HFF-Myc (cell line): Measurements from ENCODE around the gene NEDD9.

ENCODE experiments used
- DNase-seq: peaks from one replicate; pipeline ENCODE4 v3.0.0-alpha.2; 2011; ENCODE audit warnings: low read depth; ENCODE audit errors: extremely low read depth
- H3K4me3 ChIP-seq: replicated peaks from 2 replicates; pipeline ENCODE4 v1.5.1; 2011; ENCODE audit warnings: low read depth, mild to moderate bottlenecking, control low read depth, low read length
- TF ChIP-seq, protein P1 (sequence below): IDR thresholded peaks from 2 replicates; pipeline ENCODE4 v1.5.1; 2012; ENCODE audit warnings: mild to moderate bottlenecking, low read depth, low read length, control low read depth; ENCODE audit errors: missing control alignments

NEDD9 gene

DNA sequence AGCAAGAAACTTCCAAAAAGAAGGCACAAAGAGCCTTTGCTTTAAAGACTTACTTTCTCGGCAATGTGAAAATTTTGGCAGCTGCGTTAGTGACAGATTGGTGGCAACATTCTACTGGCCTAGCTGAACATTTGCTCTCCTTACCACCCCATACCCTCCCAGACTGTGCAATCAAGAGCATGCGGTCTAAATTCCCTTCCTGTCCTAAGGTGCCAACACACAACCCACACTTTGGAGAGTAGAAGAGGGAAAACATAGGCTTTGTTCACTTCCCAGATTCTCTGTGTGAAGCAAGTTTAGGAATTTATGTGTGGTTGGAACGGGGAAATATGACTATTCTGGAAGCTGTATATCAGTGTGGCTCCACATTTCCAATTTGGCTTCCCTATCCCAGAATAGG is 29.8 kb upstream of the NEDD9 start:
- TF ChIP-seq, protein P1, sequence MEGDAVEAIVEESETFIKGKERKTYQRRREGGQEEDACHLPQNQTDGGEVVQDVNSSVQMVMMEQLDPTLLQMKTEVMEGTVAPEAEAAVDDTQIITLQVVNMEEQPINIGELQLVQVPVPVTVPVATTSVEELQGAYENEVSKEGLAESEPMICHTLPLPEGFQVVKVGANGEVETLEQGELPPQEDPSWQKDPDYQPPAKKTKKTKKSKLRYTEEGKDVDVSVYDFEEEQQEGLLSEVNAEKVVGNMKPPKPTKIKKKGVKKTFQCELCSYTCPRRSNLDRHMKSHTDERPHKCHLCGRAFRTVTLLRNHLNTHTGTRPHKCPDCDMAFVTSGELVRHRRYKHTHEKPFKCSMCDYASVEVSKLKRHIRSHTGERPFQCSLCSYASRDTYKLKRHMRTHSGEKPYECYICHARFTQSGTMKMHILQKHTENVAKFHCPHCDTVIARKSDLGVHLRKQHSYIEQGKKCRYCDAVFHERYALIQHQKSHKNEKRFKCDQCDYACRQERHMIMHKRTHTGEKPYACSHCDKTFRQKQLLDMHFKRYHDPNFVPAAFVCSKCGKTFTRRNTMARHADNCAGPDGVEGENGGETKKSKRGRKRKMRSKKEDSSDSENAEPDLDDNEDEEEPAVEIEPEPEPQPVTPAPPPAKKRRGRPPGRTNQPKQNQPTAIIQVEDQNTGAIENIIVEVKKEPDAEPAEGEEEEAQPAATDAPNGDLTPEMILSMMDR = no peak
- H3K4me3 ChIP-seq = no peak overlapping the region
- no peak for DNase-seq

DNA sequence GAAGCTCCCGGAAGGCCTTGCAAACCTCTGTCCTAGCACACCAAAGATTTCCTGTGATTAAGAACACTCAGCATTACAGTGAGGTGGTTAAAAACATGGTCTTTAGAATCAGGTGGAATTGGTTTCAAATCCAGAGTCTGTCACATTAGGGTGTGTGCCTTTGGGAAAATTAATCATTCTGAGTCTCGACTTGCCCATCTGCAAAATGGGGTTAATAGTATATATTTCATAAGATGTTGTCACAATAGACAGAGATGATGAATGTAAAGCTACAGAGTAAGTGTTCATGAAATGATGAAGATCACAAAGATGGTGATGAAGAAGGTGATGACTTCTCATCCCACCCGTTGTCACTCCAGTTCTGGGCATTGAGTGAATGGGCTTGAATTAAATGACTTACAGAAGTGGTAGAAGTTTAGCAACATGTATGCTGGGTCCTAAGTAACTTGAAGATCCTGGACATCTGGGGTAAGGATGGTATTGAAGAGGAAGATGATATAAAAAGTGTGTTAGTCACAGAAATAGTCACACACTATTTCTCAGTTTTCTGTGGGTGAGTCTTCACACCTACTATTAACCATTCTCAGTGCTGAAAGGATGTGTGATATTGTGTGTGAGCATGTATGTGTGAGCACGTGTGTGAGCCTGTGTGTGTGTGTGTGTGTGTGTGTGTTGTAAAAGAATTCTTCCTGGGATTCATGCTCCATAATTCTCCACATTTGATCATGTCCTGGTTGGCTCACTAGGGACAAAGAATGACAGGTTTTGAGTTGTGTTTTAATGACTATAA is 28.0 kb upstream of the NEDD9 start:
- TF ChIP-seq, protein P1 = no peak
- no peak overlapping the region for H3K4me3 ChIP-seq
- DNase-seq = no peak

DNA sequence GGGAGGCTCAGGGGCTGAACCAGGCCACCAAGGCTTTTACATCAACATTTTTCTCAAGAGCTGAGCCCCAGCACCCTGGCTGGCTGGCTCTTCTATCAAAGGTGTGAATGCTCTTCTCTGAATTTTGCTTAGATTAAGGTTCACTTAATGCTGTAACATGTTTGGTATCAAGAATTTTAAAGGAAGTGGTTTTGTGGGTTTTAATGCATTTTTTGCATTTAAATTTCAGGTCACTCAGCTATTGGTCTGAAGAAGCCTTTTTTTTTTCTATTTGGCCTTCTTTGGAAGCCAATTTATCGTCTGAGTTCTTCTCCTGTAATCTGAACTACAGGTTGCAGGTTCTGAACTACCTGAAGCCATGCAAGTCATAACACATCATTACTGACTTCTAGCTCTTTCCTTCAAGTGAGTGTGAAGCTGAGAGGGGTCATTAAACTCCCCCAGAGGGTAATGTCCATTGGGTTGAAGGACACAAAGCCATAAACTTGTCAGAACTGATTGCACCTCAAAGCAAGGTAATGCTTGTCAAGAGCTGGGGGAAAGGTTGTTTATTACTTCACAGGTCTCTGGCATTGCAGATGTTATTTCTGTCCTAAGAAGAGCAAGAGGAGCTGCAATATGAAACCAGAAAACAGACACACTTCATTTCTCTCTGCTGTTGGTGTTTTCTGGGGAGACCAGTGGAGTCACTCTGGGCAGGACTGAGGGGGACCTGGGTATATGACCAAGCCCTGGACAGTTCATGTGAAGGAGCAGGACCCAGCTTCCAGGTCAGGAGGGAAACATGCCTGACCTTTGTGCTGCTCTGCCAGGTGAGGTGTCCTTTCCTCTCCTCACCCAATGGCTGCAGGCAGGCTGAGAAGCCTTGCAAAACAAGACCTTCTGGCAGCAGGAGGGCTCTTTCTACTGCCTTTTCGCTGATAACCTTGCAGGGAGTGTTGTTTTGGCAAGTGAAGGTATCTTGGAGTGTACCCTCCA is 26.1 kb upstream of the NEDD9 start:
- no peak overlapping the region for H3K4me3 ChIP-seq
- DNase-seq = no peak
- TF ChIP-seq, protein P1 = no peak

- DNase-seq = no peak
- H3K4me3 ChIP-seq = no peak overlapping the region
- TF ChIP-seq, protein P1 = no peak
Measured at GRCh38 chr6:11255610-11256009, 23.1 kb upstream of the NEDD9 start.

- DNase-seq = no peak
- TF ChIP-seq, protein P1 = no peak
- no peak overlapping the region for H3K4me3 ChIP-seq
Measured at GRCh38 chr6:11253594-11253993, 21.1 kb upstream of the NEDD9 start.

GRCh38 chr6:11251553-11252360 is 19.3 kb upstream of the NEDD9 start:
- TF ChIP-seq, protein P1 = no peak
- no peak for DNase-seq
- no peak overlapping the region for H3K4me3 ChIP-seq
